Keratinocyte (primary cell): ENCODE measurements around the gene NPSR1.

ENCODE experiments used
- EZH2 ChIP-seq: IDR thresholded peaks from one replicate; pipeline ENCODE4 v1.6.1; 2012; ENCODE audit warnings: inconsistent platforms, mild to moderate bottlenecking, low read length, moderate library complexity
- TF ChIP-seq, protein P1 (sequence below), 3 experiments: IDR thresholded peaks in 1 of 3; conservative IDR thresholded peaks in 1 of 3; optimal IDR thresholded peaks in 1 of 3; 2 replicates in 2 of 3; 3 replicates in 1 of 3; pipeline versions ENCODE3 to v1.5.1; 2011; ENCODE audit warnings: low read length in 3 of 3, mild to moderate bottlenecking in 3 of 3, moderate library complexity in 2 of 3, control low read depth in 1 of 3, inconsistent platforms in 1 of 3; ENCODE audit not compliant: insufficient read depth in 2 of 3; ENCODE audit errors: extremely low read depth in 1 of 3

DNA sequence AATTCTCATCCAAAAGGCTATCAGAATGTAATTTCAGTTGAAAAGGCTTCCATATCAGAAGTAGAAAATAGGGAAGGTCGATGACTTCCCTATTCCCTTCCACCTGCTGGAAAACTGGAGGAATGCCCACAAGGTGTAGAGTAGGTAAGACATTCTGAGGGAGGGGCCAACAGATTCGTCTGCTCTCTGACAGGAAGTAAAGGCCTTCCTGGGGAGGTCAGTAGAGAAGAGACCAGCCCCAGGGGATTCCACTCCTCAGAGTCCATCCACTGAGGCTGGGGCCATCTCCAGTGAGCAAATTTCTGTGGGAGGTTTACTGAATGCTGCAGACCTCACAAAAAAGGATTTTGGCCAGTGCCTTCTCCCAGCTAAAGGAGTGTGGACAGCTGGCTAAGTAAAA, 19.5 kb downstream of the NPSR1 start:
- TF ChIP-seq, protein P1, sequence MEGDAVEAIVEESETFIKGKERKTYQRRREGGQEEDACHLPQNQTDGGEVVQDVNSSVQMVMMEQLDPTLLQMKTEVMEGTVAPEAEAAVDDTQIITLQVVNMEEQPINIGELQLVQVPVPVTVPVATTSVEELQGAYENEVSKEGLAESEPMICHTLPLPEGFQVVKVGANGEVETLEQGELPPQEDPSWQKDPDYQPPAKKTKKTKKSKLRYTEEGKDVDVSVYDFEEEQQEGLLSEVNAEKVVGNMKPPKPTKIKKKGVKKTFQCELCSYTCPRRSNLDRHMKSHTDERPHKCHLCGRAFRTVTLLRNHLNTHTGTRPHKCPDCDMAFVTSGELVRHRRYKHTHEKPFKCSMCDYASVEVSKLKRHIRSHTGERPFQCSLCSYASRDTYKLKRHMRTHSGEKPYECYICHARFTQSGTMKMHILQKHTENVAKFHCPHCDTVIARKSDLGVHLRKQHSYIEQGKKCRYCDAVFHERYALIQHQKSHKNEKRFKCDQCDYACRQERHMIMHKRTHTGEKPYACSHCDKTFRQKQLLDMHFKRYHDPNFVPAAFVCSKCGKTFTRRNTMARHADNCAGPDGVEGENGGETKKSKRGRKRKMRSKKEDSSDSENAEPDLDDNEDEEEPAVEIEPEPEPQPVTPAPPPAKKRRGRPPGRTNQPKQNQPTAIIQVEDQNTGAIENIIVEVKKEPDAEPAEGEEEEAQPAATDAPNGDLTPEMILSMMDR (optimal IDR thresholded peaks at IDR 0.05 in 1 of 3, IDR thresholded peaks at IDR 0.05 in 1 of 3, conservative IDR thresholded peaks at IDR 0.05 in 1 of 3; ENCODE audit: extremely low read depth in 1 of 3, insufficient read depth in 2 of 3, low read length in 3 of 3): no peak
- no peak for TF ChIP-seq EZH2
